ENCODE results near the gene SEPTIN2.
"Not testable (repeated sequence)": the region's sequence is repeated elsewhere in the genome, so short reads cannot be mapped to it uniquely, and the experiment has no call there.

The SEPTIN2 gene

DNA sequence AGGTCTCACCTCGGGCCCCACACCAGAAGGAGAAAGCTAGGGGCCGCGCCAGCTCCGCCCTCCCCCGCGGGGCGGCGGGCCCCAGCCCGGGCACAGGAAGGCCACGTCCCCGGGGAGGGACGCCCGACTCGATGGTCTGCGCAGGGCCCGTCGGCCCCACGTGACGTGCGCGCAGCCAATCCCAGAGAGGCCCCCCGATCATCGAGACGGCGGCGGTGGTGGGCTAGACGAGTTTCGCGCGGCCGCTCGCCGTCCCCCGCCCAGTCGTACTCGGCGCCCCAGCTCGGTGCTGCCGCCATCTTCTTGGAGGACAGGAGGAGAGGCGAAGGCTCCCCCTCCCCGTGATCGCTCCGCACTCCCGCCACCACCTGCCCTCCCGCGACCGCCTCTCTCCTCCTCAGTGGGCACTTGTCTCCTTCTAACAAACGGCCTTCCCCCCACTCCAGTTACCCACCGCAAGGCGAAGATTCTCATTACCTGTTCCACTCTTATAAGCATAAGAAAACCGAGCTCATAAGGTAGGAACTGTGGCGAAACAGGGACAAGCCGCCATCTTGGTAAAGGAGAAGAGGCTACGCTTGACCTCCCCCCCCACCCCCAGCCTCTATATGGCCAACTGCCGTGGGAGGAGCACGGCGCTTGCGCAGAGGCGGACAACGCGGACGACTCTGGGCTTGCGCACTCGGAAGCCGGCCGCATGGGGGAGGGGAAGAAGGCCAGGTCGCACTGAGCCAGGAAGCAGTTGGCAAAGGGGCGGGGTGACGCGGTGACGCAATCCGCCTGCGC lies 439 bp upstream of the SEPTIN2 start, which contains the start of gene HDLBP:
Gene HDLBP (minus strand): TSS at position 580 of the 786 bp plus-strand sequence. CDS start 48,803 bp downstream, outside the sequence.
- no peak for FAIRE-seq

DNA sequence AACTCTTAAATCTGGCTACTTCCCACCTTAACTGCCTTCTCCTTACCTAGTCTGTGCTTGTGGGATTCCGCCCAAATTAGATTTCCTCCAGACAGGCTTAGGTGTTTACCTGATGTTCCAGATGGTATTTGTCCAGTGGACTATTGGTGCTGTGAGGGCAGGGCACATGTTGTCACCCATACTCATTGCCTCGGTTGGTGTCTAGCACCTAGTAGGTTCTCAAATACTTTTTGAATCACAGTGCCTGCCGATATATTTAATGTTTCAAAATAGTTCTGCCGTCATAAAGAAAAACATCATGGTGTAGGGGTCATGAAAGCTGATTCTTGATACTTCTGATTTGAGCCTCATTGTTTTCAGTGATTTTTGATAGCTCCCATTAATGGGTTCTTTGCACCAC lies 1.1 kb downstream of the SEPTIN2 start:
- FAIRE-seq, result no peak

DNA sequence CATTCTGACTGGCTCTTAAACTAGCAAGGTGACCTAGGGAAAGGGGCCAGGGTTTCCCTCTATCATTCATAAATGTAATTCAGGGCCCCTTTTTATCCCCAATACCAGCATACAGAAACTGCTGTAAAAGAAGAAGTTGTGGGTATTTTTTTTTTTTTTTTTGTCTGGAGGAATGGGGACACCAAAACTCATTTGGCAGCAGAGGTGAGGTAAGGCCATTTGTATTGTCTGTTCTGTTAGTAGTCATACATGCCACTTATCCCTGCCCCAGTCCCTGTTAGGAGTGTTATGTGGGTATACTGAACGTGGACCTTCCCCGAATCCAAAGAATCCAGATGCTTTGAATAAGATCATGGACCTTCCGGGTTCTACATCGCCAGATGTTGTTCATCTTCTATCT lies 1.7 kb downstream of the SEPTIN2 start:
- no peak for FAIRE-seq

DNA sequence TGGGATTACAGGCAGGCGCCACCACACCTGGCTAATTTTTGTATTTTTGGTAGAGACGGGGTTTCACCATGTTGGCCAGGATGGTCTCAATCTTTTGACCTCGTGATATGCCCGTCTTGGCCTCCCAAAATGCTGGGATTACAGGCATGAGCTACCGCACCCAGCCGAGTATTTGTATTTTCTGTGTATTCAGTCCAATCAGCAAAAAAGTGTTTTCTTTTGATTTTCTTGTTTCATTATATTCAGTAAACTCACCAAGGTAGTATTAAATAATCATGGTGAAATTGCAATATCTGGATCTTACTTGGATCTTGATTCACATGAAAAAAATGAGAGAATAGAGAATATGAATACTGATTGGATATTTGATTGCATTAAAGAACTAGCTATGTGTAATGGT lies 3.1 kb downstream of the SEPTIN2 start:
- not testable (repeated sequence) for FAIRE-seq

DNA sequence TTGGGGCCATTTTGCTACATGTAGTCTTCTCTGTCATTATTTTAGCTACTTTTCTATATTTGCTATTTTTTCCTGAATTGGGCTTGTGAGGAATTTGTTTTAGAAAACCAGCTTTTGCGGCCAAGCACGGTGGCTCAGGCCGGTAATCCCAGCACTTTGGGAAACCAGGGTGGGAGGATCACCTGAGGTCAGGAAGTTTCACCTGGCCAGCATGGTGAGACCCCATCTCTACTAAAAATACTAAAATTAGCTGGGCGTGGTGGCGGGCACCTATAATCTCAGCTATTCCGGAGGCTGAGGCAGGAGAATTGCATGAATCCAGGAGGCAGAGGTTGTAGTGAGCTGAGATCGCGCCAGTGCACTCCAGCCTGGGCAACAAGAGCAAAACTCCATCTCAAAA lies 4.7 kb downstream of the SEPTIN2 start:
- FAIRE-seq, result no peak

DNA sequence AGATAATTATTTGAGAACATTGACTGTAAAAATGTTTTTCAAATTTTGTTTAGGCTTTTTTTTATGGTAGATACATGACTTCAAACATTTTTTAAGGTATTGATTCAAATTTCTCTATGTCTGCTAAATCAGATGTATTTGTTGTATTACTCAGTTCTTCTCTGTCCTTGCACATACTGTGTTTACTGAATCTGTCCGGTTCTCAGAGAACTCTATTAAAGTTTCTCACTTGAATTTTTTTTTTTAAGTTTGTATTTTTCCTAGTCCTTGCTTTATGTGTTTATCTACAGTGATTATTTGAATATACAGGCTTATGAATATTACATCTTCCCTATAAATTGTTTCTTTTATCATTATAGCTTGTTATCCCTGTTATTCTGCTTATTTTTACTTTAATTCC lies 5.3 kb downstream of the SEPTIN2 start:
- no peak for FAIRE-seq

DNA sequence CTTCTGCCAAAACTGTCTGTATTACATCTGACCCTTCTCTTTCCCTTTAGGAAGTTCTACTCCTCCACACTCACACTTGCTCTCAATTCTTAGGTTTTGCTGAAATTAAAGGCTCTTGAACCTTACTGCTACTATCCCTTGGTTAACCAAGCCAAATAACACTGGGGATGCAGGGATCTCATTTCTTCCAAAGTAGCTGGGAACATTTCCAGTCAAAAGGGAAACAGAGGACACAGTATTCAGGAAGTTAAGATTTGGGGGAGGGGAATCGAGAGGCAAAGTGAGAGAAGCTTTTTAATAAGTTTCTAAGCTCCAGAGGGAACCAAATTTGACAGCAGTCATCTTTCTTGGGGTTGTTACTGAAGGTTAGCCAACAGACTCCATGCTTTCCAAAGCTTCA lies 6.2 kb downstream of the SEPTIN2 start:
- FAIRE-seq, result no peak

DNA sequence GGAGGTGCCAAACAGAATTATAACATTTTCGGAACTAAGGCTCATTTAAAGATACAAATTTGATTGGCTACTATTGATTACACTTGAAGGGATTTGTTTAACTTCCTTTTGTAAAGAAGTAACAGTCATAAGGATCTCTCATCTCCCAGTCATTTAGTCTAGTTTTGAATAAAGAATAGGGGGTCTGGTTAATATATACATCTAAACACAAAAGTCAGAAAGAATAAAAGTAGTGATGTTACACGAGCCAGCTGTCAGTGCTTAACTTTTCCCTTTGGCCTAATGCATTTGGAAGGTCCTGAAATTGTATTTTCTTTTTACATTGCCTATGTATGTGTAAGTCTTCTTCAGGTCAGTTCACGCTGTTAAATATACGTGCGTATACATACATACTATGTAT lies 8.1 kb downstream of the SEPTIN2 start:
- no peak for FAIRE-seq

DNA sequence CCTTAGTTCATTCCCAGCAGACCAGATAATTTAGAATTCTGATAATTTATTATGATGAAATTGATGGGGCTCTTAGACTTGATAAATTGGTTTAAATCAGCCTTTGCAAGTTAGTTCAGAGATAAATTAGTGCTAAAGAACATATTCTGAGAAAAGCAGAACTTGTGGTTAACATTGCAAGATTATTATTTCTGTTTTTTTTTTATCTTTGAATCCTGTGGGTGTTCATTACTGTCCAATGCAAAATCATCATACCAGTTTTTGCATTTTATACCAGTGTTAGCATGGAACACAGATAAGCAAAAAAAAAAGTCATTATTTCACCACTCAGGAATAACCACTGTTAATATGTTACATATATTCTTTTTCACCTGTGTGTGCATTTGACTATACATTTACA lies 9.1 kb downstream of the SEPTIN2 start:
- no peak for FAIRE-seq

DNA sequence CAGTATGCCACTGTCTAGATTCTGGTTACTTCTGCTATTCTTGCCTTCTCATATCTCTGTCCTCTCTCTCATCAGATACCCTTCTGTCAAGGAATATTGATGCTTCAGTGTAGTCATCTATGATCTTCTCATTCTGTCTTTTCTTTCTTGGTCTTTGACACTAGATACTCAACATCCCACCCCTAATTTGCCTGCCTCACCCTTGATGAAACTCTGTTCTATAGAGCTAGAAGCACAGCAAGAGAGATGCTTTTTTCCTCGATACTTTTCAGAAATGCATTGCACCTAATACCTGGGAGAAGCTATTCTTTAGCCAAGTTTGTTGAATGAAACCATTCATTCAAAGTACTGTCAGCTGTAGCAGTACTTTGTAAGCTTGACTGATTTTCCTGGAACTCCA lies 9.5 kb downstream of the SEPTIN2 start:
- no peak for FAIRE-seq

DNA sequence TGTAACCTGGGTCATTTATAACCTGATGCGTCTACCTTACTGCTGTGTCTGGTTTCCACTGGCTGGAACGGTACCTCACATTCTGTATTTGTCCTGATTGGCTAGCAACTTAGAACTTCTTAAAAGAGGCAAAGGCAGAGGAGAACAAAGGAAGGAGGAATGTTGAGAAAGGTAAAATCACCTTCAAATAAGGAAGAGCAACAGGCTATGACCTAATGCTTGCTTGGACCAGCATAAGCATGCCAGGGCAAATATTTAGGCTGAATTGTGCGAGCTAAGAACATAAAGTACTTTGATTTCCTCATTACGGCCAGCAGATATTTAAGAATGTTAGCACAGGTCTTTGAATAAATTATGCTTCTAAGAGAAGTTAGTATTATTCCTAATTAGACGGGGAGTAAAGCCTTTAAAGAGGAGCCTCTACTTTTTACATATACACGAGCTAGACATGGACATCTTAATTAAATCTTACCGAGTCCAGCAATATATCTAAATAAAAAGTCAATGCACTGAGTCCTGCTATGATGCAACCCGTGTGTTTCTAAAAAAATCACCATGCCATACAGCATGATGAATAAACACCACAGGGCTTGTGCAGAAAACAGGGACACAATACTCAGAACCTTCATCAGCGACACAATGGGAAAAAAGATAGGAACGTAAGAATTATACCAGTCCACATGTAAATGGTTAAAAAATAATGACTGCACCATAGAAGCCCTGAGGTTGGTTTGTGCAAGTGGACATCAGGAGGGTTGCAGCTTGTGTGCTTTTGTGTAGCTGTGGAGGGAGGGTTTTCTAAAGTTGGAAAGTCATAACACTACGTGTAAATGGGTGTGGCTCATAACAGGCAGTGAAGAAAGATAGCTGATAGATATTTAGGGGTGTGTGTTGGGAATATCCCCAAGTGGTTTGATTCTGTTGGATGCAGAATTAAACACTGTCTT lies 14.2 kb downstream of the SEPTIN2 start:
- no peak for FAIRE-seq

DNA sequence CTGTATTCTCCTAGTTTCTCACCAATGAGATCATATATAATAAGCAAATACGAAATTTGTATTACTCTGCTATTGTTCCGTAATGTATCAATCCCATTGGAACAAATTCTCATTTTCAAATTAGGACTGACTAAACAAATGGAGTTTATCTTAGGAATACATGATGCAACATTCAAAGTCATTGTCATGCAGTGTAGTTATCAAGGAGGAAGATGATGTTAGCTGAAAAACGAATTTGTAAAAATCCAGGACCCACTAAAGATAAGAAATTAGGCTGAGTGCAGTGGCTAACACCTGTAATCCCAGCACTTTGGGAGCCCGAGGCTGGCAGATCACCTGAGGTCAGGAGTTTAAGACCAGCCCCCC lies 14.9 kb downstream of the SEPTIN2 start:
- no peak for FAIRE-seq

DNA sequence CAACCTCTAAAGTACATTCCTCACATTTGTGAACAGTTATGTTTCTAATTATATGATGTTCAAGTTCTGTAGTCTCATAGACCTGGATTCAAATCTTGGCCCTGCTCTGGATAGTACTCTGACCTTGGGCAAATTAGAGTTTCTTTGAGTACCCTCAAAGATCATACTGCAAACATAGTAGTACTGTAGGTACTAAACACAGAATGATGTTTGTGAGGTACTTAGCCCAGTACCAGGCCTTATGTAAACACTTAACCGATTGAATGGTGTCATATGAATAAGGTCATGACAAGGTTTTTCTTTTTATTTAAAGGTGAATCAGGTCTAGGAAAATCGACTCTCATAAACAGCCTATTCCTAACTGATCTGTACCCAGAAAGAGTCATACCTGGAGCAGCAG lies 19.1 kb downstream of the SEPTIN2 start:
- FAIRE-seq, result no peak

DNA sequence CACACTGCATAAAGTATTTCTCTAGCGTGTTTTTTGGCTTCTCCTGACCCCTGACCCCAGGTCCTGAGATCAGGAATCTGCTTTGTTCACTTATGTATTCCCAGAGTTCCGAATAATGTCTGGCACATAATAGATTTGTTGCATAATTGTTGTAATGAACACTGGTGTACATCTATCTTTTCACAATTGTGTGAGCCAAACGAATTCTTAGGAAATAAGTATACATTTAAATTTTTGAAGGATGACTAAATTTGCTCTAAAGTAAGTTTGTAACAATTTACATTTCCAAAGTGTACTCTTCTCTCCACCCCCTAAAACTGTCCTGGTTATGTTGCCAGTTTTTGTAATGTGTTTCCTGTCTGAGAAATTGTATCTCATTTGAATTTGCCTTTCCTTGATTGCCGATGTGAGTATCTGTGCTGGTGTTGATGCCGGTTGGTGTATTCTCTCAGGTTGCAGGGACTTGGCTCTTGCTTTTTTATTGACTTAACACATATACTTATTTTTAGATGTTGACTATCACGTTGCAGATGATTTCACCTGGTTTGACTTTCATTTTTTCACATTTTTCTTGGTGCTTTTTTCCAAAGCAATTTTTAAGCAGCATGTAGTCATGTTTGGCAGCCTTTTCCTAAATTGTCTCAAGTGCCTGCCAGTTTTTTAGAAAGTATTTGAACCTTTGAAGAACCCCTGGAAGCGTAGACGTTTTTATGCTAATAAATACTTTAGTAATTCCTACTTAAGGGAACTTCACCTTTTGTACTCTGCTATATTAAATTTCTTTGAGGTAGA lies 24.3 kb downstream of the SEPTIN2 start:
- no peak for FAIRE-seq

DNA sequence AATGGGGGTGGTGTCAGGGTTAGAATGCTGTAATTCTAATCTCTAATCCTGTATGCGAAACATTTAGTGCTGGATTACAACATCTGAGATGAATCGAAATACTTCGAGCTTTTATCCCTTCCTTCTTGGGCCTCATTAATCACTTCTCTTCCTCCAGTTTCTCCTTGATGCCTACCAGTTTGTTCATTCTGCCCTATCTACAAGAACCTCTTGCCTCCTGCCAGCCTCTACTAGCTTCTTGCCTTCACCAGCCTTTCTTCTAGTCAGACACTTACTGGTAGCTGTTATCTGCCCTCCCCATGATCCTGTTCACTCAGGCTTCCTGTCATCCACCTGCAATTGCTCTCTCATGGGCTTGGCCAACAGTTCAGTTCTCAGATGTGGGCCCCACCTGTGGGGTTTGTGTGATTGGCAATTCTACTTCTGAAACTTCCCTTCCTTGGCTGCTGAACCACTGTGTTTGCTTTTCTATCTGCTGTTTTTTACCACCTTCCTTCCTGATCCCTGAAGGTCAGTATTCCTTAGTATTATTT lies 25.0 kb downstream of the SEPTIN2 start:
- FAIRE-seq, result no peak

DNA sequence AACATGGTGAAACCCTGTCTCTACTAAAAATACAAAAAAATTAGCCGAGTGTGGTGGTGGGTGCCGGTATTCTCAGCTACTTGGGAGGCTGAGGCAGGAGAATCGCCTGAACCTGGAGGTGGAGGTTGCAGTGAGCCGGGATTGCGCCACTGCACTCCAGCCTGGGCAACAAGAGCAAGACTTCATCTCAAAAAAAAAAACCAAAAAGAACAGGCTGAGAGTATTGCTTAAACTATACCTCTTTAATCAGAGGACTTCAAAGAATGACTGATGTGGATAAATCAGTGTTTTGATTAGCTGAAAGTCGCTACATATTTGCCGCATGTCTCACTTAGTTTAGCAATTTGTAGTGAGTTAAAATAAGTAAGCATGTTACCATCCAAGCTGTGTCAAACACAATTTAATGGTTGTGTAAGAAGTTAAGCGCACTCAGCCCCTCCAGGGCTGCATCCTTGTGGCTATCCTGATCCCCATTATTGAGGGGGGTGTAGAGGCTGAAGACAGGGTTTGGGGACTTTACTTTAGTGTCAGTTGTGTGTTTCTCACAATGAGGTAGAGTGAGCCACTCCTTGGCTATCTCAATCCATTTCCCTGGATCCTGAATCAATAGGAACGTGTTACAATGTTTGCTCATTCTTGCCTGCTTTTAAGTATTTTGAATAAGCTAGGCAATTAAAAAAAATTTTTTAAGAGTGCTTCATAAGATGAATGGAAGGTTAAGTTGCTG lies 29.4 kb downstream of the SEPTIN2 start:
- no peak for FAIRE-seq

DNA sequence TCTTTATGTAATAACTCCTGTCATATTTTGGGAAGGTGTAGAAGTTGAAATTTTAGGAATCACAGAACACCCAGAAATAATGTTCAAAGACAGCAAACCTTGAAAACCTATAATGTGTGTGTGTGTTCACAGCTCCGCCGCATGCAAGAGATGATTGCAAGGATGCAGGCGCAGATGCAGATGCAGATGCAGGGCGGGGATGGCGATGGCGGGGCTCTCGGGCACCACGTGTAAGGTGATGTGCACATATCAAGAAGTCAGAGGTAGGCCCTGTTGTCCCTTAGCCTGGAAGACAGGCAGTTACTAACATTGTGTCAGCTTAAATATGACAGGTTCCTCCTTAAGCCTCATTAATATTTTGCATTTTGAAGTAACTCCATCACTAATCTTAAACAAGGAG lies 34.2 kb downstream of the SEPTIN2 start:
- no peak for FAIRE-seq

DNA sequence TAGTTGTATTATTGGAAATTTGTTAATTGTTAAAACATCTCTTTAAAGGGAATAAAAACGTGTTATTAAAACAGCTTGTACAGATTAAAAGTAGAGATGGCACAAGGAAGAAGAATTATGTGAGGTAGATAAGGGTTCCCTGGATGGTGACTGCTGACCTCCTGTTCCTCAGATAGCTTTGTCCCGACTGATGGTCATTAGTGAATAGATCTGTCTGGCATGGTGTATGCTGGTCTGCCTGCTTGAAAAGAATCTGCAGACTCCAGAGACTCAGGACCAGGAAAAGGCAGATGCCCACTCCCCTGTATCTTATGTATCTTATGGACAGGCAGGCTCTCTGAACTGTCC lies 34.8 kb downstream of the SEPTIN2 start:
- FAIRE-seq, result no peak

DNA sequence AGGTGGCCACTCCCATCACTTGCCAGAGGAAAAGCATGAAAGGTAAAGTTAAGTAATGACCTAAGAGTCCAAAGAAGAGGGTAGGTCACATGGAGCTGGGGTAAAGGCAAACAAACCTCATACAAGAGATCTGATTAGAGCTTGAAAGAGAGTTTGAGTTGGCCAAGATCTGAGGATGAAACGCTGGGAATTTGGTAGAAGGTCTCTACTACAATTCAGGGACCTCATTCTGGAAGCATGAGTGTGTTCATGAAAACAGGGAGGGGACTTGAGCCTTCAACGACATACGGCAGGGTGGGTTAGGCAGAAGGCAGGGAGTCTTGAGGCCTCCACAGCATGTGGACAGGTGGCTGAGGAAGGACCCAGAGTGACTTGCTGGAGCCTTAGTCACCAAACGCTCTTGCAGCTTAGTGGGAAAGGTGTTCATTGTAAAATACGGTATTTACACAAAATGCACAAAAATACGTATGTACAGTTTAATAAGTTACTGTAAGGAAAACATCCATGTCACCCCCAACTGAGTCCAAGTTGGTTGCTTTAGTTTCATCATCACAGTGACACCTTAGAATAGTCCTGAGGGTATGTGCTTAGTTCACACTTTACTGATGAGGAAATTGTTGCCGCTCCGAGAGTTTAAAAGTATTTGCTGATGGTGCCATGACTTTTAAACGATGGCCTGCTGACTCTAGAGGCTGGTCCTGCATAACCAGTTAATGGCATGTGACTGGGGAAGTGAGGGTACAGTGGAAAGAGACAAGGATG lies 35.3 kb downstream of the SEPTIN2 start:
- FAIRE-seq, result no peak

DNA sequence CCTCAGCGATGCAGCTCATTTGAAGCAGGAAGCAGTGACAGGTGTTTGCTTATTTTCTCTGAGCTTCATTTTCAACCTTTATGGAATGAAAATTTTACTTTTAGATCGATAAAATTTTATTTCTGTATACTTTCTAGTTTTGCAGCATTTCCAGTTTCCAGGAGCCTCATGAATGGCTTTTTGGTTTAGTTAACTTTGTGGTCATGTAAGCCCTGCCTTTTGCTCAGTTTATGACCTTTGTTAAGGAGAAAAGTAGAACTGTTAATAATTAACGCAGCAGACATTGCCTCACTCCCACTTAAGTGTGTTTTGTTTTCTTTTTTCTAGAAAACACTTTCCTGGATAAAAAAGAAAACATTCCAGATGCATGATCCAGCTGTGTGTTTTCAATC lies 35.9 kb downstream of the SEPTIN2 start:
- FAIRE-seq, result no peak

DNA sequence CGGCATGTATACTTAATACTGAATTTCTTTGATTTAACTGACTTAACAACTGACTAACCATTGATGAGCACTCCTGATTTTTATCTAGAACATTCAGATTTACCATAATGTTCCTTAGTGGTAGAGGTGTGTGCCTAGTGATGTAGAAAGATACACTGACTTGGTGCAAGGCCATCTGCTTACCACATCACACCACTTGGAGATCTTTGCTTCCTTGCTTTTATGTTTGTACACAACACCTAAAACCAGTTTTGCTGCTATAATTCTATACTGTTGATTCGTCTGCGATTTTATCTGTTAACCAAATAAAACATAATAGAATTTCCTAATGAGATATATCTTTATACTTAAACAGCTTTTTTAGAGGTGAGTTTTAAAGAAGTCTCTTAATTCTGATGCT lies 36.5 kb downstream of the SEPTIN2 start:
- FAIRE-seq, result no peak

Measured in TTC549 (cell line).